Renal pelvis (tissue), 4 donors: ENCODE measurements around the gene ZRANB3. TPM values are rescaled to one million over a fixed set of nuclear protein-coding genes. Genes with fewer than 3 reads are reported as not detected.
"Not testable (repeated sequence)": the region's sequence is repeated elsewhere in the genome, so short reads cannot be mapped to it uniquely, and the experiment has no call there.

ENCODE experiments used
- DNase-seq: peaks from one replicate; pipeline ENCODE4 v3.0.0-alpha.2; 2013
- polyA plus RNA-seq, 3 donors: library from polyadenylated mRNA; unstranded; fragments of 120-200 nt; gene quantifications; one replicate each; pipeline ENCODE4 v1.2.1, GENCODE V29; 2013; ENCODE audit not compliant: insufficient read length in 3 of 3

ZRANB3 gene
- polyA plus RNA-seq, 3 donors, result 8.4 to 11.1 (median 10.9) TPM

DNA sequence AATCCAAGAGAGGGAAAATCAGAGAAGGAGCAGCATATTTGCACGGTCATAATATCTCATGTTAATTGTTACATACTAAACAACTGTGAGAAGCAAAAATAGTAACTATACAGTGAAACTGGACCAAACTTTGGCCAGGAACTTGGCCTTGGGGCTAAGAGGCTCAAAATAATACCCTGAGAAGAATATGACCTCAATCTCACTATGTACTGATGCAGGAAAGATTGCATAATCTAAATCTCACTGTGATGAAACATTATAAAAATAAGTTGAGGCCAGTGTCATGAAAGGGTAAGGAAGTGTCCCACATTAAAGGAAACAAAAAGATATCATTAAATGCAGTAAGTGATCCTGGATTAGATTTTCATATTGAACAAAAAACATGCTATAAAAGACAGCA is 36.5 kb downstream of the ZRANB3 start:
- no peak for DNase-seq

DNA sequence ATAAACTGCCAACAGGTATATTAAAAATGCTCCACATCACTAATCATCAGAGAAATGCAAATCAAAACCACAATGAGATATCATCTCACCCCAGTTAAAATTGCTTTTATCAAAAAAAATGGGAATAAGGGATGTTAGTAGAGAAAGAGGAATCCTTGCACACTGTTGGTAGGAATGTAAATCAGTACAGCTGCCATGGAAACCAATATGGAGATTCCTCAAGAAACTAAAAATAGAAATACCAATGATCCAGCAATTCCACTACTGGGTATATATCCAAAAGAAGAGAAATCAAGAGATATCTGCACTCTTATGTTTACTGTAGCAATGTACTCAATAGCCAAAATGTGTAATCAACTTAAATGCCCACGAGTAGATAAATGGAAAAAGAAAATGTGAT is 40.6 kb downstream of the ZRANB3 start:
- no peak for DNase-seq

DNA sequence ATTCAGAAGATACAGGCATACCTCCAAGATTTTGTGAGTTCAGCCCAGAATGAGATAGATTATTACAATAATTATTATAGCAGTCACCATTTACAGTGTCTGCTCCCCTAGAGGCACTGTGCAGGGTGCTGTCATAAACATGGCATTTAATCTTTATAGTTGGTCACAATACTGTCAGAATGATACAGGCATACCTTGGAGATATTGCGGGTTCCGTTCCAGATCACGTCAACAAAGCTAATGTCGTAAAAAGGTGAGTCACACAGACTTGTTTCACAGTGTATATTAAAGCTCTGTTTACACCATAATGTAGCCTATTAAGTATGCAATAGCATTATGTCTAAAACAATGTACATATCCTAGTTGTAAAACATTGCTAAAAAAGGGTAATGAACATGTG is 45.6 kb downstream of the ZRANB3 start:
- no peak for DNase-seq

DNA sequence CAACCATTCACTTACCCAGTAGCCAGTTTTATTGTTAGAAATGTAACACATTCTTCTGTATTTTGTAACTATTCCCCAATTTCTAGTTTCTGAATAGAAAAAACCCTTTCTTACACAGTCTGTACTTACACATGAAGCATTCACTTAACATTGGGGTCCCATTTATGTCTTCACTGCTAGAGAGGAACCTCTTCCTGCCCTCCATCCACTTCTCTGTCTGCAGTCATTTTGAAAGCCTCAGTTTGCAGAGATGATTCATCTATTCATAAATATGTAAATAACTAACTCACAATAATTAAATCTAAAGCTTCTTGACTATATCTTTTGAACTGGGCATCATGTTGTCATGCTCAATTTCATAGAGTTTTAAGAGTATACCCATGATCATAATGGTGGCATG is 55.9 kb downstream of the ZRANB3 start:
- DNase-seq, result no peak

DNA sequence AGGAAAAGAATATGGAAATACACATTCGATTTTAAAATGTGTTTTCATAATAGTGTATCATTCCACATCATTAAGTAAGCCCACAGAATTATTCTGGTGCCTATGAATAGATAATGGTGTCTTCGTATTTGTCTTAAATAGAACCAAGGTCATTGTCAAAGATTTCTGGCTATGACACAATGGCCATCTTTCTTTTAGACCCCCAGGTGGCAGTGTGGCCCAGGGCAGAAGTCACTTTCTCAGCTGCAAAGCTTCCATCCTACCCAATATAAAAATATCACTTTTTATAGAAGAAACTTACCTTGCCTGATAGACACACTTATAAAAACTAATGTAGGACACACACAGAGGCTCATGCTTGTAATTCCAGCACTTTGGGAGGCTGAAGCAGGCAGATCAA is 57.5 kb downstream of the ZRANB3 start:
- DNase-seq, result no peak

DNA sequence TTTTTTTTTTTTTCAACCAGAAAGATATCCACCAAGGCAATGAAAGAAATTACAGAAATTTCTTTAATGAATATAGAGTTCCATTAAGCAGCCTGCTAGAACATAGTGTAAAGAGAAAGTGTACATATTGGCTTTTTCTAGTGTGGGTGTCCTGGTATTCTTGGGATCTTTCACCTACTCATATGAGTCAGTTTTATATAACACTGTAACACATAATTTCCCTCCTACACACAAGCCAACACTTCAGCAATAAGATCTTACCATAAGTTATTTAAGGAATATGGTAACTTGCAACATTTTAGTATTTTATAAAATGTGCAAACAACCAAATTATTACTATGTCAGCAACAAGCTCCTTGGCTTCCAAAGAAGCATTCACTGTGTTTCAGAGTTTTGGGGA is 59.9 kb downstream of the ZRANB3 start:
- DNase-seq, result no peak

DNA sequence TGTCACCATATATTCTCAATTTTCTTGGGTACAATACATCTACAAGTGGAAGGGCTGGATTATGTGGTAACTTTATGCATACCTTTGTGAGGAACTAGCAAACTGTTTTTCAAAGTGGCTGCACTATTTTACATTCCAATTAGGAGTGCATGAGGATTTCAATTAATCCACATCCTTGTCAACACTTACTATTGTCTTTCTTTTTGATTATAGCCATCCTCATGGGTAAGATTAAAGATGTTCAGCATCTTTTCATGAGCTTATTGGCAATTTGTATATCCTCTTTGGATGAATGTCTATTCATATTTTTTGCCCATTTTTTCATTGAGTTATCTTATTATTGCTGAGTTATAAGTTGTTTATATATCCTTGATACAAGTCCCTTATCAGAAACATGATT is 73.7 kb downstream of the ZRANB3 start:
- no peak for DNase-seq

DNA sequence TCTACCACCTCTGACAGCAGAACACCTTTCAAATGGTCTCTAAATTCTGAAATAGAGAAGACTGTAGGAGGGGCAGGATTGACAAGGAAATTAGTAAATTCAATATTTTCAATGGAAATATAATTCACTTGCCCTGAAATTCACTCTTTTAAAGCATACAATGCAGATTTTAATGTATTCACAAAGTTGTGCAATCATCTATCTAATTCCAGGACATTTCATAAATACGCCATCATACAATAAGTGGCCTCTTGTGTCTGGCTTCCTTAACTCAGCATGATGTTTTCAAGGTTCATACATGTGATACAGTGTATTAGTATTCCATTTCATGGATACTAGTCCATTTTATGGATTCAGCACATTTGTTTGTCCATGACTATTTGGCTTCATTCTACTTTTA is 74.2 kb downstream of the ZRANB3 start:
- no peak for DNase-seq

DNA sequence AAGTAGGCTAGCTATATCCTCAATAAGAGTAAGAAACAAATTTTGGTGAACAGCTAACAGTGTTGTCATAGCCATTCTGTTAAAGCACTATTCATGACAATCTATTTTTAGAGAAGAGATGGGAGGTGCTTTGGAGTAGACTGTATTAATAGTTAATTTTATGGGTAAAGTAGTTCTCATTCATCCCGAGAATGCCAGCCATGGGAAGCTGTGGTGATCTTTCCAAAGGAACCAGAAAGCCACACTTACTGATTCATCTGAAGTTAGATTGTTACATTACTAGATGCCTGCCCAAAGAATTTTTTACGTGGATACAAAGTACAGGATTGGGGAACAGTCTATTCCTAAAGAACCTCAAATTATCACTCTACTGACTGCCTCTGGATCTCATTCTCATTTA is 74.6 kb downstream of the ZRANB3 start:
- no peak for DNase-seq

DNA sequence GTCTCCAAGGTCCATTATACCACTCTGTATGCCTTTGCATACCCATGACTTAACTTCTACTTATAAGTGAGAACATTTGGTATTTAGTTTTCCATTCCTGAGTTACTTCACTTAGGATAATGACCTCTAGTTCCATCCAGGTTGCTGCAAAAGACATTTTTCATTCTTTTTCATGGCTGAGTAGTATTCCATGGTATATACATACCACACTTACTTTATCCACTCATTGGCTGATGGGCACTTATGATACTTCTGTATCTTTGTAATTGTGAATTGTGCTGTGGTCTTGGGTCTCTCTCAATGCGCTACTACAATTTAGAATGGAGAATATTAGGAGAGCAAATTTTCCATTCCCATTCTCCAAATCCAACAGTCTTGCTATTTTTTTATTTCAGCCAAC is 76.4 kb downstream of the ZRANB3 start:
- DNase-seq, result no peak

DNA sequence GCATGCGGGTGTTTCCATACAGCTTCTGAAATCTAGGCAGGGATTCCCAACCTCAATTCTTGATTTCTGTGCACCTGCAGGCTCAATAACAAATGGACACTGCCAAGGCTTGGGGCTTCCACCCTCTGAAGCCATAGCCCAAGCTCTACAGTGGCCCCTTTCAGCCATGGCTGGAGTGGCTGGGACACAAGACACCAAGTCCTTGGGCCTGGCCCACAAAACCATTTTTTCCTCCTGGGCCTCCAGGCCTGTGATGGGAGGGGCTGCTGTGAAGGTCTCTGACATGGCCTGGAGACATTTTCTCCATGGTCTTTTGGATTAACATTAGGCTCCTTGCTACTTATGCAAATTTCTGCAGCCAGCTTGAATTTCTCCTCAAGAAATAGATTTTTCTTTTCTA is 78.0 kb downstream of the ZRANB3 start:
- not testable (repeated sequence) for DNase-seq

DNA sequence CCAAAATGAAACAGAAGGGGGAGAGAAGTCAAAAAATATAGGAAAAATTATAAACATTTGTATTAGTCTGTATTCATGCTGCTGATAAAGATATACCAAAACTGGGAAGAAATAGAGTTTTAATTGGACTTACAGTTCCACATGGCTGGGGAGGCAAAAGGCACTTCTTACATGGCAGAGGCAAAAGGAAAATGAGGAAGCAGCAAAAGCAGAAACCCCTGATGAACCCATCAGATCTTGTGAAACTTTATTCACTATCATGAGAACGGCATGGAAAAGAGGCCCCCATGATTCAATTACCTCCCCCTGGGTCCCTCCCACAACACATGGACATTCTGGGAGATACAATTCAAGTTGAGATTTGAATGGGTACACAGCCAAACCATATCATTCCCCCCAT is 79.1 kb downstream of the ZRANB3 start:
- no peak for DNase-seq

DNA sequence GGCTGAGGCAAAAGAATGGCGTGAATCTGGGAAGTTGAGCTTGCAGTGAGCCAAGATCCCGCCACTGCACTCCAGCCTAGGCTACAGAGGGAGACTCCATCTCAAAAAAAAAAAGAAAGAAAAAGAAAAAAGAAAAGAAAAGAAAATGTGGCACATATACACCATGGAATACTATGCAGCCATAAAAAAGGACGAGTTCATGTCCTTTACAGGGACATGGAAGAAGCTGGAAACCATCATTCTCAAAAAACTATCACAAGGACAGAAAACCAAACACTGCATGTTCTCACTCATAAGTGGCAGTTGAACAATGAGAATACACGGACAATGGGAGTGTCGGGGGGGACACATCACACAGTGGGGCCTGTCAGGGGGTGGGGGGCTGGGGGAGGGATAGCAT is 88.0 kb downstream of the ZRANB3 start:
- not testable (repeated sequence) for DNase-seq

DNA sequence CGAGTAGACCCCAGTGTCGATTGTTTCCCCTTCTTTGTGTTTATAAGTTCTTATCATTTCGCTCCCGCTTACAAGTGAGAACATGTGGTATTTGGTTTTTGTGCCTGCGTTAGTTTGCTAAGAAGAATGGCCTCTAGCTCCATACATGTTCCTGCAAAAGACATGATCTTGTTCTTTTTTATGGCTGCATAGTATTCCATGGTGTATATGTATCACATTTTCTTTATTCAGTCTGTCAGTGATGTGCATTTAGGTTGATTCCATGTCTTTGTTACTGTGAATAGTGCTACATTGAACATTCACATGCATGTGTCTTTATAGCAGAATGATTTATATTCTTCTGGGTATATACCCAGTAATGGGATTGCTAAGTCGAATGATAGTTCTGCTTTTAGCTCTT is 95.9 kb downstream of the ZRANB3 start:
- not testable (repeated sequence) for DNase-seq

DNA sequence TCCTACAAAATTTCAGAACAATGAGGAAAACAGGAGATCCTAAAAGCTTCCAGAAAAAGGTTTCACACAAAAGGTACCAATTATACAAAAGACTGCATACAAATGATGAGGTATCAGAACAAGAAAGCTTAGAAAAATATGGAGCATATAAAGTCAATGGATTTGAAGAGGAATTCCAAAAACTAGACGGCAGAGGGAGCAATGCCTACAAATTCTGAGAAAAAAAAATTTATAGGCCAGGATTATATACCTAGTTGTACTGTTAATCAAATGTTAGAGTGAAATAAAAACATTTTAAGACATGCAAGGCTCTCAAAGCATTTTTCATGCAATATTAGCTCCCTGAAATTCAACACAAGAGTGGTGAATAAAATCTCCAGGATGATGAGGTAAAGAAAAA is 106.2 kb downstream of the ZRANB3 start:
- DNase-seq, result no peak

DNA sequence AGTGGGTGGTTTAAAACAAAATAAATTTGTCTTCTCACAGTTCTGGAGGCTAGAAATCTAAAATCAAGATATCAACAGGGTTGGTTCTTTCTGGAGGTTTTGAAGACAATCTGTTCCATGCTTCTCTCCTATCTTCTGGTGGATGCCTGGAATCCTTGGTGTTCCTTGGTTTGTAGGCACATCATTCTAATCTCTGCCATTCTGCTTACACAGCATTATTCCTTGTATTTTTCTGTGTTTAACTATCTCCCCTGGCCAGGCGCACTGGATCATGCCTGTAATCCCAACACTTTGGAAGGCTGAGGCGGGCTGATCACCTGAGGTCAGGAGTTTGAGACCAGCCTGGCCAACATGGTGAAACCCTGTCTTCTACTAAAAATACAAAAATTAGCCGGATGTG is 108.1 kb downstream of the ZRANB3 start:
- no peak for DNase-seq

DNA sequence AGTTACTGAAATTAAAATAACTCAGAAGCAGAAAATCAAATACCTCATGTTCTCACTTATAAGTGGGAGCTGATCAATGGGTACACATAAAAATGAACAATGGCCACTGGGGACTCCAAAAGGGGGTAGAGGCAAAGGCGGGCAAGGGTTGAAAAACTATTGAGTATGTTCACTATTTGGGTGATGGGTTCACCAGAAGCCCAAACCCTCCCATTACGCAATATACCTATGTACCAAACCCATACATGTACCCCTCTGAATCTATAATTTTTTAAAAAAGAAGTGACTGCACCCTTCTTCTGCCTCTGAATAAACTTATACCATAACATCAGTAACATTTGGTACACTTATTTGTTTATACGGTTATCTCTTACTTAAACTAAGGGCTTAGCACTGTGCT is 119.4 kb downstream of the ZRANB3 start:
- DNase-seq, result no peak

DNA sequence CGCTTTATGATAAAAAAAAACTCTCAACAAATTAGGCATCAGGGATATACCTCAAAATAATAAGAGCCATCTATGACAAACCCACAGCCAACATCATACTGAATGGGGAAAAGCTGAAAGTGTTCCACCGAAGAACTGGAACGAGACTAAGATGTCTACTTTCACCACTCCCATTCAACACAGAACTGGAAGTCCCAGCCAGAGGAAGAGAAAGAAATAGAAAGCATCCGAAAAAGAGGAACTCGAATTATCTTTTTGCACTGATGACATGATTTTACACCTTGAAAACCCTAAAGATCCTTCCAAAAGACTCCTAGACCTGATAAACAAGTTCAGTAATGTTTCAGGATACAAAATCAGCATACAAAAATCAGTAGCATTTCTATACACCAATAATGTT is 121.6 kb downstream of the ZRANB3 start:
- DNase-seq, result no peak

DNA sequence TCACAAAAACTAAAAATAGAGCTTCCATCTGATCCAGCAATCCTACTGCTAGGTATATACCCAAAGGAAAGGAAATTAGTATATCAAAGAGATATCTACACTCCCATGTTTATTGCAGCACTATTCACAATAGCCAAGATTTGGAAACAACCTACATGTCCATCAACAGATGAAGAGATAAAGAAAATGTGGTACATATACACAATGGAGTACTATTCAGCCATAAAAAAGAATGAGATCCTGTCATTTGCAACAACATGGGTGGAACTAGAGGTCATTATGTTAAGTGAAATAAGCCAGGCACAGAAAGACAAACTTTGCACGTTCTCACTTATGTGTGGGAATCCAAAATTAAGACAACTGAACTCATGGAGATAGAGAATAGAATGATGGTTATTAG is 134.8 kb downstream of the ZRANB3 start:
- DNase-seq, result not testable (repeated sequence)

DNA sequence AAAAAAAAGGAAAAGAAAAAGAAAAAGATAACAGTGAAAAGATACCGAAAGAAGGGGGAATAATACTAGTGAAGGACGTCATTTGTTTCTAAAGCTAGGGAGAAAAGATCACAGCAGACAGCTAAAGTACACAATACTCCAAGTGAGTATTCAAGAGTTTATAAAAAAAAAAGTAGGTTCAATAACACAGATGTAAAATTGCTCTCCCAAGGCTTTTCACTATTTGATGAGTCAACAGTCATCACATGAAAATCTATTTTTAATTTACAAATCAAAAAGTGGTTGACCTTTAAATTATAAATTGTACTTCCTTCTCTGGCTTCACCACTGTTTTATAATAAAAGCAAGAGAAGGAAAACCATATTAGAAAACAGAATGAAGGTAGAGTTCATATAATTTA is 144.0 kb downstream of the ZRANB3 start:
- DNase-seq, result no peak

DNA sequence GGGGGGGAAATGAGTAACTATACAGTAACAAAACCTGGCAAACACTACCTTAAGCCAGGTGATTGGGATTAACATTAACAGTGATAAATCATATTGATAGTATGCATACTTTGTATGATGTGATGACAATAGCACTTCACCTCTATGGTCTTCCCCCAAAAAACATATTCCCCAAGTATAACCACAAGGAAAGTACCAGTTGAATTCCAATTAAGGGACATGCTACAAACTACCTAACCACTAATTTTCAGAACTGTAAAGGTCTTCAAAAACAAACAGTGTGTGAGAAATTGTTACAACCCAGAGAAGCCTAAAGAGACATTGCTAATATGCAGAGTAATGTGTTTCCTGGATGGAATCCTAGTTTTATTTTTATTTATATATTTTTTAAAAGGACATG is 152.4 kb downstream of the ZRANB3 start:
- no peak for DNase-seq

DNA sequence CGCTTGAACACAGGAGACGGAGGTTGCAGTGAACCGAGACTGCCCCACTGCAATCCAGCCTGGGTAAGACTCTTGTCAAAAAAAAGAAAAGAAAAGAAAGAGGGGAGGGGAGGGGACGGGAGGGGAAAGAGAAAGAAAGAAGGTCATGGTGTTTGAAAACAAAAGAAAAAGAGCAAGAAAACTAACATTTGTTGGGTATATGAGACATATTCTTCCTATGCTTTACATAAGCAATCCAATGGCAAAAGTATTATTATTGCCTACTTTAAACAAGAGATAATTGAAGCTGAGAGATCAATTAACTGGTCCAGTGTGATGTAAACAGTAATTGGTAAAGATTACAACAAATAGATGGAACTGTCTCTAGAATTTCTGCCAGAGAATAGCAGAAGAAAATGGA is 157.3 kb downstream of the ZRANB3 start:
- no peak for DNase-seq

DNA sequence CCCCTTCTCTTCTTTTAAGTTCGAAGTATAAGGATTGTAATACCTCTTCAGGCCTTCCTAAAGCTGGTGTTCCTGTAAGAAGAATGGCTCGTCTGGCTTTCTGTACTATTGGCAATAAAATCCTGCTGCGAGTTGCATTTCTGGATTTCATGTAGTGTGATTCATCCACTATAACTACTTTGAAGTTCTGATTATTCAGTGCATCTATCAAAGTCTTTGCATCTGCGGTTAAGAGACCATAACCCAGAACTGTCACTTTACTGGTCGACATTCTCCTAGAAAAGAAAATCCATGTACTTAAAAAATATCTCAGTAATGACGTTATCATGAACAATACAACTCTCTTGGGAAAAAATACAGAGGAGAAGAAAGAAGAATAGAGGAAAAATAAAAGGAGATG is 181.1 kb downstream of the ZRANB3 start:
- no peak for DNase-seq

DNA sequence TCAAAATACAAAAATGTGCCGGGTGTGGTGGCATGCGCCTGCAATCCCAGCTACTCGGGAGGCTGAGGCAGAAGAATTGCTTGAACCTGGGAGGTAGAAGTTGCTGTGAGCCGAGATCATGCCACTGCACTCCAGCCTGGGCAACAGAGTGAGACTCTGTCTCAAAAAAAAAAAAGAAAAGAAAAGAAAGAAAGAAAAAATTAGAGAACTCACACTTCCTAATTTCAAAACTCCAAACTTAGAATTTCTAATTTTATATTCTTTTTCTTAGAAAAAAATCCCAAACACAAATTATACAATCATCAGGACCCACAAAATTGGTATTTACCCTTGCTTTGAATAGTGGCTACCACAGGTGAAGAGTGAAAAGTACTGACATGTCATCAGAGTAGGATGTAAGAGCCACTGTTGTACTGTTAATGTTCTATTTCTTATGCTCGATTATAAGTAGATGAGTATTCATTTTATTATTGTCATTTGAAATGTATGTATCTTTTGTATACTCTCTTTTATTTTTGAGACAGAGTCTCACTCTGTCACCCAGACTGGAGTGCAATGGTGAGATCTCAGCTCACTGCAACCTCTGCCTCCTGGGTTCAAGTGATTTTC is 182.8 kb downstream of the ZRANB3 start:
- not testable (repeated sequence) for DNase-seq

DNA sequence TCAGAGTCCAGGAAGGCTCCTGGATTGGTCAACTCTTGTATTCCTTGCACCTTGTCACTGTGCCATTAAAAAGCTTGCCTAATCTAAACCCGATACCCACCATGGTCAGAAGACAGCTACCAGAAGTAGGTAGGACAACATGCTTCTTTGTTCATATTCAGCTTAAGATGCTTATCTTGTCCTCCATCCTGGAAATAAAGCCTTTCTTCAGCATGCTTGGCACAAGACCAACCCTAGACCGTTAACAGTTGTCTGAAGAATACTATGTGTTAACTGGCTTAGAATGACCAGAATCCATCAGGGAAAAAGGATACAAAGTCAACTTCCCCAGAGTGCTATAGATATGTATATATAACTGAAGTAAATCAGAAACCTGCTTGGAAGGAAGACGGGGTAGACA is 193.9 kb downstream of the ZRANB3 start:
- DNase-seq, result no peak
